Osteocyte (in vitro differentiated cells): Measurements from ENCODE around the gene ZNF195. TPM values are rescaled to one million over a fixed set of nuclear protein-coding genes. Genes with fewer than 3 reads are reported as not detected.
"Not testable (repeated sequence)": the region's sequence is repeated elsewhere in the genome, so short reads cannot be mapped to it uniquely, and the experiment has no call there.

Experiments used
- DNase-seq: peaks from one replicate; pipeline ENCODE4 v3.0.0; 2021; ENCODE audit warnings: mixed read lengths; ENCODE audit not compliant: unreplicated experiment; ENCODE audit errors: extremely low spot score
- H3K27ac Mint-ChIP-seq: one replicate; pipeline ENCODE4 v1.8.0; 2021; ENCODE audit warnings: mild to moderate bottlenecking, mixed read lengths; ENCODE audit not compliant: unreplicated experiment
- H3K27me3 Mint-ChIP-seq: one replicate; pipeline ENCODE4 v1.8.0; 2021; ENCODE audit warnings: mixed read lengths; ENCODE audit not compliant: unreplicated experiment
- H3K36me3 Mint-ChIP-seq: one replicate; pipeline ENCODE4 v1.8.0; 2021; ENCODE audit warnings: mixed read lengths; ENCODE audit not compliant: unreplicated experiment
- H3K4me1 Mint-ChIP-seq: one replicate; pipeline ENCODE4 v1.8.0; 2021; ENCODE audit warnings: mixed read lengths; ENCODE audit not compliant: unreplicated experiment
- H3K4me3 Mint-ChIP-seq: one replicate; pipeline ENCODE4 v1.8.0; 2021; ENCODE audit warnings: mild to moderate bottlenecking, moderate library complexity, mixed read lengths; ENCODE audit not compliant: unreplicated experiment
- H3K9me3 Mint-ChIP-seq: one replicate; pipeline ENCODE4 v1.8.0; 2021; ENCODE audit warnings: mixed read lengths; ENCODE audit not compliant: unreplicated experiment
- total RNA-seq: library from RNA; stranded (reverse); gene quantifications from 2 replicates; pipeline ENCODE4 v1.2.1, GENCODE V29; 2021
- TF ChIP-seq, protein P1 (sequence below): fragments of 200-600 bp; sonication (generic); IDR thresholded peaks from 2 replicates; pipeline ENCODE4 v1.5.0; 2021; ENCODE audit warnings: antibody characterized with exemption, mild to moderate bottlenecking, moderate library complexity

ZNF195 gene
- total RNA-seq, 1 donor from 2014 or later, result 18.5 TPM

- H3K36me3 Mint-ChIP-seq, H3K27me3 Mint-ChIP-seq, H3K4me3 Mint-ChIP-seq, H3K9me3 Mint-ChIP-seq, DNase-seq, H3K4me1 Mint-ChIP-seq, H3K27ac Mint-ChIP-seq: not testable (repeated sequence)
- TF ChIP-seq, protein P1, sequence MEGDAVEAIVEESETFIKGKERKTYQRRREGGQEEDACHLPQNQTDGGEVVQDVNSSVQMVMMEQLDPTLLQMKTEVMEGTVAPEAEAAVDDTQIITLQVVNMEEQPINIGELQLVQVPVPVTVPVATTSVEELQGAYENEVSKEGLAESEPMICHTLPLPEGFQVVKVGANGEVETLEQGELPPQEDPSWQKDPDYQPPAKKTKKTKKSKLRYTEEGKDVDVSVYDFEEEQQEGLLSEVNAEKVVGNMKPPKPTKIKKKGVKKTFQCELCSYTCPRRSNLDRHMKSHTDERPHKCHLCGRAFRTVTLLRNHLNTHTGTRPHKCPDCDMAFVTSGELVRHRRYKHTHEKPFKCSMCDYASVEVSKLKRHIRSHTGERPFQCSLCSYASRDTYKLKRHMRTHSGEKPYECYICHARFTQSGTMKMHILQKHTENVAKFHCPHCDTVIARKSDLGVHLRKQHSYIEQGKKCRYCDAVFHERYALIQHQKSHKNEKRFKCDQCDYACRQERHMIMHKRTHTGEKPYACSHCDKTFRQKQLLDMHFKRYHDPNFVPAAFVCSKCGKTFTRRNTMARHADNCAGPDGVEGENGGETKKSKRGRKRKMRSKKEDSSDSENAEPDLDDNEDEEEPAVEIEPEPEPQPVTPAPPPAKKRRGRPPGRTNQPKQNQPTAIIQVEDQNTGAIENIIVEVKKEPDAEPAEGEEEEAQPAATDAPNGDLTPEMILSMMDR, result peak; percentile 52
Observed at GRCh38 chr11:3417047-3417446, 38.1 kb upstream of the ZNF195 start.

DNA sequence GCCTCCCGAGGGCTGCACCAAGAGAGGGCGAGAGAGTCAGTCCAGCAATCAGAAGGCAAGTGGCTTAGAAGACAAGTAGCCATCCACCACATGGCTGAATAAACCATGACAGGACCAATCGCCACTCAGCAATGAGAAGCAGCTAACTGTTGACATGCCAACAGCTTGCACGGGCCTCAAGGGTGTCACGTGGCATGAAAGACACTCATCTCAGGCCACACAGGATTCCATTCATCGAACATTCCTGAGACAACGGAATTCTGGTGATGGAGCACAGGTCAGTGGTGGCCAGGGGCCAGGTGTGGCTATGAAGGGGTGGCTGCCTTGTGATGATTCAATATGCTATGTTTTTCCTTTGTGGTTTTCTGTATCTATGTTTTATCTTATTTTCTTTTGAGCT, 36.4 kb upstream of the ZNF195 start:
- H3K4me1 Mint-ChIP-seq, H3K9me3 Mint-ChIP-seq, H3K27ac Mint-ChIP-seq, H3K27me3 Mint-ChIP-seq, DNase-seq, H3K4me3 Mint-ChIP-seq, H3K36me3 Mint-ChIP-seq: not testable (repeated sequence)

DNA sequence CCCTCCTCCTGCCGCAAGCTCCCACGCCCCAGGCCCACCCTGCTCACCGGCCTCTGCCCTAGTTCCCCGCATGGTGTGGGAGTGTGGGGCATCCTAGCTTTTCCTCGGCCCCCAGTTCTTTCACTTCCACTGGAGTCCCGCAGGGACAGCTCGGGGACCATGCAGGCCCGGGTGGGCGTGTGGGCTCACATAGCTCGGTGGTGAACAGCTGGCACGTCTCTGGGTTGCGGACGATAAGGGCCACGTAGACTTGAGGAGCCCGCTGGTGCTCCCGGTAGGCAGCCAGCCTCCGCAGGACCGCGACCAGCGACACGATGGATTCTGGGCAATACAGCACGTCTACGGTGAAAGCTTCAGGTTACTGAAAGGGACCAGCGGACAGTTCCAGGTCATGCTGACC, 34.7 kb upstream of the ZNF195 start:
- DNase-seq, H3K9me3 Mint-ChIP-seq, H3K27ac Mint-ChIP-seq, H3K27me3 Mint-ChIP-seq, H3K36me3 Mint-ChIP-seq, H3K4me1 Mint-ChIP-seq, H3K4me3 Mint-ChIP-seq: not testable (repeated sequence)

GRCh38 chr11:3412837-3413236, 33.9 kb upstream of the ZNF195 start:
- no peak overlapping the region for H3K4me3 Mint-ChIP-seq
- H3K4me1 Mint-ChIP-seq, result peaks cover 4% of the 10 kb centered on the region
- no peak overlapping the region for H3K27ac Mint-ChIP-seq
- TF ChIP-seq, protein P1, result no peak
- DNase-seq, result no peak
- H3K27me3 Mint-ChIP-seq, result no peaks in the 10 kb centered on the region
- H3K9me3 Mint-ChIP-seq, result no peaks in the 10 kb centered on the region
- H3K36me3 Mint-ChIP-seq, result no peaks in the 10 kb centered on the region

DNA sequence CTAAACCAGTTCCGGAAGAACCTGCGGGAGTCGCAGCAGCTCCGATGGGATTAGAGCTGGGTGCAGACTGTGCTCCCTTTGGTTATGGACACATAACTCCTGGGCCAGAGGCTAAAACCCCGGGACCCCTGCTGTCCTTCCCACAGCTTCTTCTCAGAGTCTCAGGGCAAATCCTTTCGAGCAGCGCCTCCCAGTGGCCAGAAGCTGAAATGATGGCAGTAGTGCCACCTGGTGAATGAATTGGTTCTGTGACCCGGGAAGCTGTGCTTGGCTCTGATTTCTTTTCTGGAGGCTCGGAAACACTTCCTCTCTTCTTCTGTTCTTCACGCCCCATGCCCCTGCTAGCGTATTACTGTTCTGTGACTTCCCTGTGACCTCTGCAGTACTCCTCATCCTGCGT, 29.8 kb upstream of the ZNF195 start:
- not testable (repeated sequence) for H3K4me1 Mint-ChIP-seq, H3K4me3 Mint-ChIP-seq, H3K27me3 Mint-ChIP-seq, DNase-seq, H3K9me3 Mint-ChIP-seq, H3K36me3 Mint-ChIP-seq, H3K27ac Mint-ChIP-seq
- TF ChIP-seq, protein P1, result peak; percentile 81

- H3K4me3 Mint-ChIP-seq, DNase-seq: not testable (repeated sequence)
Observed at GRCh38 chr11:3408058-3408605, 29.2 kb upstream of the ZNF195 start.

GRCh38 chr11:3406937-3407336, 28.0 kb upstream of the ZNF195 start:
- H3K36me3 Mint-ChIP-seq, H3K4me3 Mint-ChIP-seq, H3K27me3 Mint-ChIP-seq, H3K27ac Mint-ChIP-seq, DNase-seq, H3K4me1 Mint-ChIP-seq, H3K9me3 Mint-ChIP-seq: not testable (repeated sequence)

More at GRCh38 chr11:3408058-3408605, 29.2 kb upstream of the ZNF195 start:
- H3K9me3 Mint-ChIP-seq, H3K4me1 Mint-ChIP-seq, H3K27ac Mint-ChIP-seq, H3K27me3 Mint-ChIP-seq, H3K36me3 Mint-ChIP-seq: not testable (repeated sequence)

DNA sequence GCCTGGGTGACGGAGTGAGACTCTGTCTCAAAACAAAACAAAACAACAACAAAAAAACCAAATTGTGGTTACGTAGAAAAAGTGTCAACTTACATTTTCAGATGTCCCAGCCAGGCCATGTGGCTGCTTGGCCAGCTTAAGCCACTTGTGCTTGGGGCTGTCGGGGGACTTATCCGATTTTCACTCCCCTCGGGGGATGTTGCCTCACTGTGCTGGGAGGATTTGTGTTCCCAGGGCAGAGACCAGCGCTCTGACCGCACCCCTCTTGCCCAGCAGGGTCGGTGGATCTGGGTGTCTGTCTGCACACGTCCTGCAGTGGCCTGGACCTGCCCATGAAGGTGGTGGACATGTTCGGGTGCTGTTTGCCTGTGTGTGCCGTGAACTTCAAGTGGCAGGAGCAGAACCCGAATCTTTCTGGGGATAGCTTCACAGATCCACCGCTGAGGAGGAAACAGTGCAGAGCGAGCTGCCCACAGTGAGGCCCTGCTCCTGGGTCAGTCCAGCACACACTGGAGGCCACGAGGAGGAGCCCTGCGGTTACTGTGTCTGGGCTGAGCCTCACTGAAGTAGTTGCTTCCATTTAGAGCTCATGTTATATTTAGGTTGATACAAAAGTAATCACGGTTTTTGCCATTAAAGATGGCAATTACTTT, 27.4 kb upstream of the ZNF195 start:
- H3K9me3 Mint-ChIP-seq, H3K27me3 Mint-ChIP-seq, H3K27ac Mint-ChIP-seq, H3K36me3 Mint-ChIP-seq, DNase-seq, H3K4me1 Mint-ChIP-seq, H3K4me3 Mint-ChIP-seq: not testable (repeated sequence)

- H3K4me1 Mint-ChIP-seq, H3K9me3 Mint-ChIP-seq, H3K27ac Mint-ChIP-seq, H3K4me3 Mint-ChIP-seq, H3K27me3 Mint-ChIP-seq, H3K36me3 Mint-ChIP-seq, DNase-seq: not testable (repeated sequence)
Observed at GRCh38 chr11:3404076-3404925, 25.4 kb upstream of the ZNF195 start.
